T-helper 2 cell treated with Interferon-gamma antibody and Interleukin-4, amounts not matched to agents 5 μg/mL and 100 μg/mL, for 36 hours (primary cell): ENCODE results near the gene DCLRE1A.
A peak's percentile ranks its signal among the peaks of the same experiment; 100 is the strongest.

Experiments used
- DNase-seq: peaks from one replicate; pipeline ENCODE4 v3.0.0; 2021; ENCODE audit warnings: low spot score
- H3K27ac Mint-ChIP-seq: one replicate; pipeline ENCODE4 v1.8.0; 2021; ENCODE audit warnings: mild to moderate bottlenecking, mixed read lengths
- H3K27me3 Mint-ChIP-seq: one replicate; pipeline ENCODE4 v1.8.0; 2021; ENCODE audit warnings: low read depth, mixed read lengths
- H3K36me3 Mint-ChIP-seq: one replicate; pipeline ENCODE4 v1.8.0; 2021; ENCODE audit warnings: low read depth, mixed read lengths
- H3K4me1 Mint-ChIP-seq: one replicate; pipeline ENCODE4 v1.8.0; 2021; ENCODE audit warnings: low read depth, mixed read lengths
- H3K4me3 Mint-ChIP-seq: one replicate; pipeline ENCODE4 v1.8.0; 2022; ENCODE audit warnings: mild to moderate bottlenecking, moderate library complexity, mixed read lengths
- H3K9me3 Mint-ChIP-seq: one replicate; pipeline ENCODE4 v1.8.0; 2021; ENCODE audit warnings: mixed read lengths

DCLRE1A gene

GRCh38 chr10:113872139-113873030 is 18.5 kb upstream of the DCLRE1A start:
- Mint-ChIP-seq H3K36me3 (peaks cover 34% of the 10 kb centered on the region), H3K27ac (no peak overlapping the region), H3K27me3 (no peaks in the 10 kb centered on the region), H3K9me3 (peaks cover 10% of the 10 kb centered on the region), H3K4me3 (no peak overlapping the region), H3K4me1 (peaks cover 6% of the 10 kb centered on the region)
- DNase-seq = no peak

DNA sequence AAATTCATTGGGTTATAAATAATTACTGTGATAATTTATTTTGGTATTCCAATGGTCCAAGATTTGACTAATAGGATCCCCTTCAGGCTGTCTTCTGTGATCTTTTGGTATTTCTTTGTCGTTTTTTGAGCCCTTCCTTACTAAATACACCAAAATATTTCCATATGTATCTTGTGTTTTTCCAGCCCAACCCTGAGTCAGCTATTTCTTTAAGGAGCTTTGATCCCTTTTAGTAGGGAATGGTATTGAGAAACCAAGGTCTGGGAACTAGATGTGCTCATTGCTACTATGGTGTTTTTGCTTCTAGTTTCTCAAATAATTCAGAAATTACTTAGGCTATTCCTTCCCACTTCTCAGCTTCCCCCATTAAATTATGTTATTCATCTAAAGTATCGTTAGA is 15.9 kb upstream of the DCLRE1A start:
- H3K27me3 Mint-ChIP-seq = no peaks in the 10 kb centered on the region
- peaks cover 6% of the 10 kb centered on the region for H3K4me1 Mint-ChIP-seq
- DNase-seq = no peak
- H3K36me3 Mint-ChIP-seq = peaks cover 29% of the 10 kb centered on the region
- H3K4me3 Mint-ChIP-seq = no peak overlapping the region
- H3K27ac Mint-ChIP-seq = no peak overlapping the region
- H3K9me3 Mint-ChIP-seq = peaks cover 10% of the 10 kb centered on the region

- Mint-ChIP-seq H3K4me3 (no peak overlapping the region), H3K9me3 (peaks cover 14% of the 10 kb centered on the region), H3K36me3 (peaks cover 35% of the 10 kb centered on the region)
These were observed 14.0 kb upstream of the DCLRE1A start for GRCh38 chr10:113867904-113868303.

DNA sequence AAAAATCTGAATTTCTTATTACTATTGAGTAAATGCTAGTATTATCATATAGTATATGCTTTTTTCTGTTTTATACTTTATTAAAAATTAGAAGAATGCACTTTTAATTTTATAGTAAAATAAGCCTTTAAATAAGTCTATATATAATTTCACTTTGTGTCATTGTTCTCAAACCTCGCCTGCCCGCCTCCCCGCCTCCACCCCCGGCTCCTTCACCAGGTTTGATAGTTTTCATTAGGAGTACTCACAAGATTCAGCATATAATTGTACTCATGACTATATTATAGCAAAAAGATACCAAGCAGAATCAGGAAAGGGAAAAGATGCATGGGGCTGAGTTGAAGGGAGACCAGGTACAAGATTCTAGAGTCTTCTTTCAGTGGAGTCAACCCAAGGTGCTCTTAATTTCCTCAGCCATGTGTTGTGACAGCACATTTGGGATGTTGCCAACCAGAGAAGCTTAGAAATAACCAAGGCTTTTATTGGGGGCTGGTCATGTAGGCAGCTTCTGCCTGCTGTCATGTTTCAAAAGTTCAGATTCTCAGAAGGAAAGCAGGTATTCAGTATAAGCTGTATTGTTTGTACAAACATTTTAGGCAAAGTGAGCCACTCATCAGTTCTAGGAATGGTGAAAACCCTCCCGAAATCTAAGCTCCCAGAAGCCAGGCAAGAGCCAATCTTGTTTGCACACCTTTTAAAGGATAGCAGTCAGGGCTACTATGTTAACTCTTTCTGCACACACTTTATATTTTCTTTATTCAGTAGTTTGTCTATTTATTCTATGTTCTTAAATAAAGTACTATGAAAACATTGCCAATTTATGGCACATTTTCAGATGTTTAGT is 12.9 kb upstream of the DCLRE1A start:
- peaks cover 4% of the 10 kb centered on the region for H3K4me1 Mint-ChIP-seq
- peaks cover 34% of the 10 kb centered on the region for H3K36me3 Mint-ChIP-seq
- H3K4me3 Mint-ChIP-seq = no peak overlapping the region
- no peaks in the 10 kb centered on the region for H3K27me3 Mint-ChIP-seq
- peaks cover 7% of the 10 kb centered on the region for H3K9me3 Mint-ChIP-seq
- H3K27ac Mint-ChIP-seq = no peak overlapping the region
- DNase-seq = no peak

More at GRCh38 chr10:113867904-113868303, 14.0 kb upstream of the DCLRE1A start:
- Mint-ChIP-seq H3K27ac (no peak overlapping the region), H3K4me1 (peaks cover 4% of the 10 kb centered on the region), H3K27me3 (no peaks in the 10 kb centered on the region)
- DNase-seq = no peak

GRCh38 chr10:113865901-113866300 is 12.0 kb upstream of the DCLRE1A start:
- Mint-ChIP-seq H3K9me3 (peaks cover 11% of the 10 kb centered on the region), H3K4me1 (peaks cover 6% of the 10 kb centered on the region), H3K27ac (no peak overlapping the region)

DNA sequence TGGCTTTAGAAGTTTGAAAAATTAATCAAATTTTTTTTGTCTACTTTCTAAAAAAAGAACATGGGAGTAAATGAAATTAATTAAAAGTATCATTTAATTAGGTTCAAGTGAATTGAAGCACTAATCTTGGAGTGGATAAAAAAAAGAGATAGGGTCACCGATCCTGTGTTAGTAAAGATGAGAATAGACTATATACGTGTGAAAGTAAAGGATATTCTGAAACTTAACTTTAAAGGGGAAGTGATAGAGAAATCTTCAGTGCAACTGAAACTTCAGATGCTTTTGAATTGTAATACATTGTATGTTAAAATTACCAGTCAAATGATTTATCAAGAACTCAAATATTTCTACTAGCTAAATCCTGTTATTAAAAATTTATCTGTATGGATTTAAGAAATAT is 5.4 kb upstream of the DCLRE1A start:
- no peak for DNase-seq
- H3K27me3 Mint-ChIP-seq = no peaks in the 10 kb centered on the region
- peaks cover 45% of the 10 kb centered on the region for H3K36me3 Mint-ChIP-seq
- peaks cover 23% of the 10 kb centered on the region for H3K4me1 Mint-ChIP-seq
- no peak overlapping the region for H3K4me3 Mint-ChIP-seq
- peaks cover 14% of the 10 kb centered on the region for H3K9me3 Mint-ChIP-seq
- no peak overlapping the region for H3K27ac Mint-ChIP-seq

More at GRCh38 chr10:113865901-113866300, 12.0 kb upstream of the DCLRE1A start:
- DNase-seq = no peak
- H3K27me3 Mint-ChIP-seq = no peaks in the 10 kb centered on the region
- H3K36me3 Mint-ChIP-seq = peaks cover 38% of the 10 kb centered on the region
- H3K4me3 Mint-ChIP-seq = no peak overlapping the region

- Mint-ChIP-seq H3K4me3 (no peak overlapping the region), H3K9me3 (peaks cover 9% of the 10 kb centered on the region), H3K4me1 (peaks cover 26% of the 10 kb centered on the region), H3K27ac (no peak overlapping the region), H3K36me3 (peaks cover 43% of the 10 kb centered on the region), H3K27me3 (no peaks in the 10 kb centered on the region)
- DNase-seq = no peak
These were observed 4.7 kb upstream of the DCLRE1A start for GRCh38 chr10:113858541-113858940.

DNA sequence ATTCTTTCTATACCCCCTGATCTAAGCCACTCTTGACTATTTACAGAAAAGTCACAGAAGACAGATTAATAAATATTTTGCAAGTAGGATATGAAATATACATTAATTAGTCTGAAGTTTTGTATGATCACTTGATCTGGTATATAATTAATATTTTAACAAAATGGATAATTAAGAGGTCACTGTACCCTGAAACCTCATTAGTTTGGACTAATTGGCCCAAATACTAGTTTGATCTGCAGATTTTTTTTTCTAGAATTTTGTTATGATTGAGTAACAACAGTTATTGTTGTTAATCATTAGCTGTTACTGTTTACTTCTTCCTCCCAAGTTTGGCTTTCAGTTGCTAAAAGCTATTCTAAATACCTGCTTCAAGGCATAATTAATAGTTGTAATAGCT is 3.3 kb upstream of the DCLRE1A start:
- H3K27ac Mint-ChIP-seq = no peak overlapping the region
- H3K9me3 Mint-ChIP-seq = peaks cover 9% of the 10 kb centered on the region
- peaks cover 39% of the 10 kb centered on the region for H3K4me1 Mint-ChIP-seq
- peak overlapping the region; percentile 35 for H3K4me3 Mint-ChIP-seq
- H3K27me3 Mint-ChIP-seq = no peaks in the 10 kb centered on the region
- DNase-seq = no peak
- peaks cover 41% of the 10 kb centered on the region for H3K36me3 Mint-ChIP-seq

DNA sequence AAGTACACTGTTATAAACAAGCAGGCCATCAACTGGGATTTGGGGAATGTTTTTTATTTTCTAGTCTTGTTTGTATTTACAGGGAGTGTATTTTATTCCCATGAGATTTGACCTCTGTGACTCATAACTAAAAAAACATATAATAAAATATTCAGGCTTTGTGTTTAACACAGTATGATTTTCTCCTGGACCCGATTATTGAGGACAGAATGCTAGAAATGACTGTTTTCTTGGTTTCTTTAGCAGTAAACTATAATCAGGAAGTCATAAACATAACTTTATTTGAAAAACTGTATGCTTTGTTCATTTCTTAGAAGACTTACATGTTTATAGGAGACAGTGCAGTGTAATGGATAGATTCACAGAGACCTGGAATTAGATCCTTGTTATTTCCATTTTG is 2.7 kb upstream of the DCLRE1A start:
- peak overlapping the region; percentile 98 for H3K4me3 Mint-ChIP-seq
- DNase-seq = no peak
- peaks cover 39% of the 10 kb centered on the region for H3K36me3 Mint-ChIP-seq
- peaks cover 9% of the 10 kb centered on the region for H3K9me3 Mint-ChIP-seq
- no peak overlapping the region for H3K27ac Mint-ChIP-seq
- no peaks in the 10 kb centered on the region for H3K27me3 Mint-ChIP-seq
- H3K4me1 Mint-ChIP-seq = peaks cover 40% of the 10 kb centered on the region

GRCh38 chr10:113854761-113855588 is 1.1 kb upstream of the DCLRE1A start:
- DNase-seq = peak; percentile 44
- H3K27ac Mint-ChIP-seq = peak overlapping the region; percentile 95
- H3K4me3 Mint-ChIP-seq = peak overlapping the region; percentile 98
- peaks cover 30% of the 10 kb centered on the region for H3K36me3 Mint-ChIP-seq
- H3K9me3 Mint-ChIP-seq = no peaks in the 10 kb centered on the region
- H3K27me3 Mint-ChIP-seq = no peaks in the 10 kb centered on the region
- peaks cover 41% of the 10 kb centered on the region for H3K4me1 Mint-ChIP-seq

- DNase-seq = no peak
- Mint-ChIP-seq H3K4me1 (peaks cover 49% of the 10 kb centered on the region), H3K27ac (peak overlapping the region; percentile 95), H3K9me3 (no peaks in the 10 kb centered on the region), H3K27me3 (no peaks in the 10 kb centered on the region), H3K36me3 (peaks cover 32% of the 10 kb centered on the region), H3K4me3 (peak overlapping the region; percentile 98)
These were observed 287 bp downstream of the DCLRE1A start for GRCh38 chr10:113853578-113854012.

- Mint-ChIP-seq H3K27me3 (no peaks in the 10 kb centered on the region), H3K4me1 (peaks cover 40% of the 10 kb centered on the region), H3K9me3 (no peaks in the 10 kb centered on the region), H3K27ac (peak overlapping the region; percentile 73), H3K36me3 (peaks cover 43% of the 10 kb centered on the region), H3K4me3 (peak overlapping the region; percentile 62)
- no peak for DNase-seq
These were observed 3.9 kb downstream of the DCLRE1A start for GRCh38 chr10:113849946-113850345.

DNA sequence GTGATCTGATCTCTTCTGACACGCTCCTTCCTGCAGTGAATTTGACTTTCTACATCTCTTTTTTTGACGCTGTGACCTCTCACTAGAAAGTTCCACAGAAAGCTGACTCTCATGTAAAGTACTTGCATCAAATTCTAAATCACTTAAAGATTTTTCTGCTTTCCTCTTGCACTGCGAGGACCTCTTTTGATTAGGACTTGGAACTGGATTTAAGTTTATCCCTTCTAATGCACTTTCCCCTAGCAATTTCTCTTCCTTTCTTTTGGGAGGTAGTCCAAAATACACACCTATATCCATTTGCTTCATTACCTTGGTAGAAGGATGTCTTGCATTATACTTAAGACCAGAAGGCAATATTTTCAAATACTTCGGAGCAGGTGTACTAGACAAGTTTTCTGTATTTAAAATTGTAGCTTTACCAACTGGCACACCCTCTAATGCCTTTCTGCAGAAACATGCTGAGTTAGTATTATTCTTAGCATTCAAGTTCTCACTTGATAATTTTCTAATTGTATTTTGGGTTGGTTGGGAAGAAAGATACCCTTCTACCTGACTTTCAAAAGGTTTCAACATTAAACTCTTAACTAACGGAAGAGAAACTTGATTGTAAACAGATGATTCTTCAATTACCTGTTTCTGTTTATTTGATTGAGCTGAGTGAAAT is 4.6 kb downstream of the DCLRE1A start:
- DNase-seq = no peak
- H3K36me3 Mint-ChIP-seq = peaks cover 47% of the 10 kb centered on the region
- H3K4me1 Mint-ChIP-seq = peaks cover 40% of the 10 kb centered on the region
- H3K27me3 Mint-ChIP-seq = no peaks in the 10 kb centered on the region
- H3K9me3 Mint-ChIP-seq = no peaks in the 10 kb centered on the region
- H3K27ac Mint-ChIP-seq = no peak overlapping the region
- peak overlapping the region; percentile 62 for H3K4me3 Mint-ChIP-seq
